Daoy (cell line): ENCODE data around the gene CLCA1. TPM values are rescaled to one million over a fixed set of nuclear protein-coding genes. Genes with fewer than 3 reads are reported as not detected.

ENCODE experiments used
- total RNA-seq: library from RNA; depleted of rRNA; stranded (reverse); fragments of >200 nt; shearing (Covaris generic); gene quantifications from 2 replicates; pipeline ENCODE4 v1.2.3, GENCODE V29; 2014; rRNA removed

CLCA1 gene
- total RNA-seq, 1 experiment from 2014 or later = not detected

Other genes with a start within 250 kb of the CLCA1 start
- 34.6 and 109 TPM in 2 replicates for gene ODF2L, start 72.6 kb upstream of the CLCA1 start, total RNA-seq
- gene CLCA2, start 44.8 kb upstream of the CLCA1 start, total RNA-seq = not detected in 2 replicates
- gene CLCA4, start 78.2 kb downstream of the CLCA1 start, total RNA-seq = not detected in 2 replicates
- 45.1 and 60.4 TPM in 2 replicates for gene SH3GLB1, start 235.6 kb downstream of the CLCA1 start, total RNA-seq